AG04449 (cell line): ENCODE data around the gene PUM1.

ENCODE experiments used
- CTCF ChIA-PET: fragments of 350-600 bp; formaldehyde crosslinking; extraction: SDS; loops from one replicate; lab custom pipeline; 2021; ENCODE audit warnings: antibody characterized with exemption; lab: Yijun Ruan, JAX
- POLR2A ChIA-PET: fragments of 400-600, 350-600 bp; formaldehyde crosslinking; extraction: SDS; loops from one replicate; lab custom pipeline; 2020; ENCODE audit warnings: antibody characterized with exemption, inconsistent platforms; lab: Yijun Ruan, JAX
- DNase-seq: peaks from one replicate; pipeline ENCODE4 v3.0.0-alpha.2; 2010; ENCODE audit warnings: low read depth, low spot score
- H3K4me3 ChIP-seq: 2 replicates; pipeline ENCODE4 v1.5.1; 2011; ENCODE audit warnings: low read depth, mild to moderate bottlenecking, control low read depth, low read length
- CTCF ChIP-seq: IDR thresholded peaks from one replicate; pipeline ENCODE4 v1.5.1; 2011; ENCODE audit warnings: mild to moderate bottlenecking, moderate library complexity, low read length, control low read depth, inconsistent platforms; ENCODE audit not compliant: insufficient read depth; ENCODE audit errors: missing control alignments

Gene PUM1

GRCh38 chr1:31010086-31010989 lies 55.2 kb downstream of the PUM1 start:
- TF ChIP-seq CTCF = no peak
- ChIA-PET POLR2A (interaction anchor here (0.7 to 1.3 kb wide), 2 partner anchors 56 to 218 kb away, joined by 3 read pairs; partner anchors contain the start of gene PUM1), CTCF (interaction anchor here (0.9 to 1.3 kb wide), 4 partner anchors 10 to 15 kb away, joined by 3 to 5 read pairs (median 4); no protein-coding TSS in a partner anchor)
- no peak overlapping the region for H3K4me3 ChIP-seq
- DNase-seq = peak; percentile 47

- no peak overlapping the region for H3K4me3 ChIP-seq
- TF ChIP-seq CTCF = no peak
- DNase-seq = peak; percentile 84
- ChIA-PET POLR2A (interaction anchor here (0.7 kb wide), 1 partner anchor 23 kb away, joined by 3 read pairs; no protein-coding TSS in a partner anchor), CTCF (interaction anchor here (1.0 to 1.9 kb wide), 3 partner anchors 13 to 154 kb away, joined by 3 to 7 read pairs (median 4); no protein-coding TSS in a partner anchor)
Observed at GRCh38 chr1:31007462-31007991, 58.0 kb downstream of the PUM1 start.

GRCh38 chr1:31006747-31007146 lies 58.8 kb downstream of the PUM1 start:
- DNase-seq = no peak
- CTCF ChIA-PET = interaction anchor here (0.7 to 1.9 kb wide), 3 partner anchors 12 to 155 kb away, joined by 3 to 7 read pairs (median 4); no protein-coding TSS in a partner anchor
- TF ChIP-seq CTCF = no peak
- POLR2A ChIA-PET = interaction anchor here (0.7 kb wide), 1 partner anchor 22 kb away, joined by 3 read pairs; no protein-coding TSS in a partner anchor
- no peak overlapping the region; the same call in 1 of the 2 replicates for H3K4me3 ChIP-seq

- CTCF ChIA-PET = interaction anchor here (1.1 to 1.9 kb wide), 2 partner anchors 77 to 156 kb away, joined by 3 to 4 read pairs; no protein-coding TSS in a partner anchor
- POLR2A ChIA-PET = no interaction called here
- TF ChIP-seq CTCF = no peak
Observed at GRCh38 chr1:31005617-31006166, 59.8 kb downstream of the PUM1 start.

GRCh38 chr1:31005198-31005597 lies 60.3 kb downstream of the PUM1 start:
- ChIA-PET CTCF (interaction anchor here (1.1 to 2.3 kb wide), 3 partner anchors 14 to 76 kb away, joined by 3 to 8 read pairs (median 3); no protein-coding TSS in a partner anchor), POLR2A (no interaction called here)
- no peak for DNase-seq
- no peak for TF ChIP-seq CTCF
- H3K4me3 ChIP-seq = no peak overlapping the region

More at GRCh38 chr1:31005617-31006166, 59.8 kb downstream of the PUM1 start:
- H3K4me3 ChIP-seq = no peak overlapping the region
- DNase-seq = no peak
